Thoracic aorta (tissue), 2 donors: ENCODE data around the gene GPC1. TPM values are rescaled to one million over a fixed set of nuclear protein-coding genes. Genes with fewer than 3 reads are reported as not detected.

ENCODE experiments used
- ATAC-seq: fragments of 150-250 bp; one replicate; pipeline ENCODE4 v1.8.0; 2017; ENCODE audit warnings: low read depth; ENCODE audit not compliant: insufficient number of reproducible peaks, low FRiP score
- DNase-seq: peaks from one replicate; pipeline ENCODE4 v3.0.0-alpha.2; 2020; ENCODE audit warnings: low spot score
- H3K27ac ChIP-seq, 2 donors: fragments of 200-600 bp; sonication (generic); 1 replicate in 1 of 2; 2 replicates in 1 of 2; pipeline ENCODE4 v1.5.1; 2016; ENCODE audit warnings: mild to moderate bottlenecking in 2 of 2, moderate library complexity in 2 of 2
- H3K27me3 ChIP-seq: fragments of 200-600 bp; sonication (generic); replicated peaks from 2 replicates; pipeline ENCODE4 v1.6.0; 2016; ENCODE audit warnings: mild to moderate bottlenecking; ENCODE audit not compliant: insufficient read depth
- H3K36me3 ChIP-seq: fragments of 200-600 bp; sonication (generic); one replicate; pipeline ENCODE4 v1.5.1; 2016
- H3K4me1 ChIP-seq, 2 donors: fragments of 200-600 bp; sonication (generic); 1 replicate in 1 of 2; 2 replicates in 1 of 2; pipeline versions ENCODE4 v1.5.1 to v1.6.0; 2016; ENCODE audit warnings: low read depth in 2 of 2, mild to moderate bottlenecking in 1 of 2; ENCODE audit not compliant: control insufficient read depth in 1 of 2
- H3K4me3 ChIP-seq: fragments of 200-600 bp; sonication (generic); 2 replicates; pipeline ENCODE4 v1.5.1; 2016; ENCODE audit warnings: mild to moderate bottlenecking
- H3K9me3 ChIP-seq: fragments of 200-600 bp; sonication (generic); 2 replicates; pipeline ENCODE4 v1.5.1; 2016
- total RNA-seq, 2 donors: library from RNA; depleted of rRNA; stranded (reverse); fragments of >200 nt; gene quantifications; one replicate each; pipeline versions ENCODE4 v1.1.0 to v1.2.3, GENCODE V29; 2016
- TF ChIP-seq, protein P1 (sequence below): fragments of 200-600 bp; sonication (generic); IDR thresholded peaks from one replicate; pipeline ENCODE4 v1.5.1; 2019; ENCODE audit warnings: antibody characterized with exemption

Gene GPC1
- total RNA-seq, 2 donors from 2014 or later = 94.2 to 162 TPM

DNA sequence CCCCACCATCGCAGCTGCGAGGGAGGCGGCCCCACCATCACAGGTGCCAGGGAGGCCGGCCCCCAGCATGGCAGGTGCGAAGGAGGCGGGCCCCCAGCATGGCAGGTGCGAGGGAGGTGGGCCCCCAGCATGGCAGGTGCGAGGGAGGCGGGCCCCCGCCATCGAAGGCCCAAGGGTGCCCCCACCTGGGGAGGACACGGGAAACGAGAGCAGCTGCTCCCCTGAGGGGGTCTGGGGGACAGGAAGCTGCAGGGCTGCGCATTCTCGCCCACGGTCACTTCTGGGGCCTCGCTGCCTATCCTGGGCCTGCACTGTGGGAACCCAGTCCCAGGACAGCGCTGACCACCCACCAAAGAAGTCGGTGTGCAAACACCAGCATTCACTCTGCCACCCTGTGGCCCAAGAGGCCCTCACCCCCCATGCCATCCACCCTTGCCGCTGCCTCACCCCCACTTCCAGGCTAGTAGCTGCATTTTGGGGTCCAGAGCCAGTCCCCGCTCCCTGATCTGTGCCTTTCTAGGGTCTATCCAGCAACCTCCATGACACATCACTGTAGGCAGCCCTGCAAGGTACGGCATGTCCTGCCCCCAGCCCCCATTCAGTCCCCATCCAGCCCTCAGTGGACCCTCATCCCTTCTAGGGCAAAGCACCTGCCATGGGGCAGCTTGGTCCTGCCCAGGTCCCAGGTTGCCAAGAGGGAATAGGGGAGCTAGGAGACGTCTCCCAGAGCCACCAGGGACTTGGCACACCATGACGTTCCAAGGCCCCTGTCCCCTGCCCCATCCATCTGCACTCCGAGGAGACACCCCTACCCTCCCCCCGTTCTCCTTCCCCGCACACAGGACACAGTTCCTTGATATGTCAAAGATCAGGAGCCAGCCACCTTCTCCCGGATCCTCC, 24.0 kb upstream of the GPC1 start:
- Histone ChIP-seq H3K27ac (no peak overlapping the region), H3K4me1 (no peaks in the 10 kb centered on the region), H3K4me3 (no peak overlapping the region), H3K36me3 (no peaks in the 10 kb centered on the region), H3K27me3 (no peaks in the 10 kb centered on the region), H3K9me3 (no peaks in the 10 kb centered on the region)
- DNase-seq = no peak
- TF ChIP-seq, protein P1, sequence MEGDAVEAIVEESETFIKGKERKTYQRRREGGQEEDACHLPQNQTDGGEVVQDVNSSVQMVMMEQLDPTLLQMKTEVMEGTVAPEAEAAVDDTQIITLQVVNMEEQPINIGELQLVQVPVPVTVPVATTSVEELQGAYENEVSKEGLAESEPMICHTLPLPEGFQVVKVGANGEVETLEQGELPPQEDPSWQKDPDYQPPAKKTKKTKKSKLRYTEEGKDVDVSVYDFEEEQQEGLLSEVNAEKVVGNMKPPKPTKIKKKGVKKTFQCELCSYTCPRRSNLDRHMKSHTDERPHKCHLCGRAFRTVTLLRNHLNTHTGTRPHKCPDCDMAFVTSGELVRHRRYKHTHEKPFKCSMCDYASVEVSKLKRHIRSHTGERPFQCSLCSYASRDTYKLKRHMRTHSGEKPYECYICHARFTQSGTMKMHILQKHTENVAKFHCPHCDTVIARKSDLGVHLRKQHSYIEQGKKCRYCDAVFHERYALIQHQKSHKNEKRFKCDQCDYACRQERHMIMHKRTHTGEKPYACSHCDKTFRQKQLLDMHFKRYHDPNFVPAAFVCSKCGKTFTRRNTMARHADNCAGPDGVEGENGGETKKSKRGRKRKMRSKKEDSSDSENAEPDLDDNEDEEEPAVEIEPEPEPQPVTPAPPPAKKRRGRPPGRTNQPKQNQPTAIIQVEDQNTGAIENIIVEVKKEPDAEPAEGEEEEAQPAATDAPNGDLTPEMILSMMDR = no peak
- no peak for ATAC-seq

DNA sequence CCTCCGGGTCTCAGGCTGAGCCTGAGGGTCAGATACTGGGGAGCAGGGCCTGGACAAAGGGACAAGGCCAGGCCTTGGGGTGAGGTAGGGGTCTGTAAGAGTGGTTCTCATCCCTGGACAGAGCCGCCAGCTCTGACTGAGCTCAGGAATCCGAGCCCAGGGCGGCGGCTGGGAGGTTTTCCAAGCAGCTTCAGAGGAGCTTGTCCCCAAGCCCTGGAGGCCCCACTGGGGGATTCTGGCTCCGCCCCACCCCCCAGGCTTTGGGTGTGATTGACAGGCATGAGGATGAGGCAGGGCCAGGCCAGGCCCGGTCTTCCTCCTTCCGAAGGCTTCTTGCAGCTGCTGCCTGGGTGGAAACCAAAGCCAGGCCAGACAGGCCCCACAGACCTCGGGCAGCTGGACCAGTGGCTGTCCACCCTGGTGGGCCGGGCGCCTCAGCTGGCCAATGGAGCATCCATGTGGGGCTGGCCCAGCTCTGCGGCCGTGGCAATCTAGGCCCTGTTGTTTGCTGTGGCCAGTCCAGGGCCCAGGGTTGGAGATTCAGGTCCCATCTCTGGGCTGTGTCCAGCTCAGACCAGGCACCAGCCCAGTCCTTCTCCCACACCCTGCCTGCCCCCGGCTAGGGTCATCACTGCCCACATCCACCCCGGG, 23.1 kb upstream of the GPC1 start:
- TF ChIP-seq, protein P1 = no peak

DNA sequence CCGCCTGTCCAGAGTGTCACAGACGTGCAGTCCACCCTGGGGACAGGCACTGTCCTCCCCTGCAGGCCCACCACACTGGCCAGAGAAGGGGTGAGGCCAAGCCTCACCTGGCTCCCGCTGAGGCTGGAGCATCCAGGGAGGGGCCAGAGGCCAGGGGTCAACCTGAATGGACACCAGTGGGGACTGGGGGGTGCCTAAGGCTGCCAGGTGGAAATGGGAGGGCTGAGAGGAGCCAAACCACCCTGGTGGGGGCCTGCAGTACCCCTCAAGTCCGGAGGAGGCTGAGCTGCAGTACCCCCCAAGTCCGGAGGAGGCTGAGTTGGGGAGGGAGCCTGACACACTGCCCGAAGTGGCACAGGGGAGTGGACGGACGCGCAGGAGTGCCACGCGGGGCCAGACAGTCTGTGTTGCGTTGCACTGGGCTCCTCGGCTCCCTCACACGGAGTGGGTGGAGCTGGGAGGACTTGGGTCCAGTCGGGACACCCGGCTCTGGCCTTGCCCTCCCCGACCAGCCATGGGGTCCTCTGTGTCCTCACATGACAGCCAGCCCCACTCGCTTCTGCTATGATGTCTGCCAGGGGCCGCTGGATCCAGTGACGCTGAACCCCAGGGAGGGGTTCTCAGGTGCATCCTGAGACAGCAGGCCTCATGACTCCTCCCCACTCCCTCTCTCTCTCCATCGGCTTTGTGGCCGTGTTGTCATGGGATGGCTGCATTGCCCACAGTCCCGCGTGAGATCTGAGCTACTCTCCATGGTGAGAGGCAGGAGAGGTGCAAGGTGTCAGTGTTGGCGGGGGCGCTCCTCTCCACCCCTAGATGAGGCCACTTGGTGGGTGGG, 22.3 kb upstream of the GPC1 start:
- Histone ChIP-seq H3K27me3 (no peaks in the 10 kb centered on the region), H3K9me3 (no peaks in the 10 kb centered on the region), H3K27ac (no peak overlapping the region), H3K4me1 (no peaks in the 10 kb centered on the region), H3K36me3 (no peaks in the 10 kb centered on the region), H3K4me3 (no peak overlapping the region)
- no peak for ATAC-seq
- TF ChIP-seq, protein P1 = no peak
- DNase-seq = no peak

More for the DNA sequence above, 23.1 kb upstream of the GPC1 start:
- Histone ChIP-seq H3K4me3 (no peak overlapping the region), H3K36me3 (no peaks in the 10 kb centered on the region), H3K4me1 (no peaks in the 10 kb centered on the region), H3K27ac (no peak overlapping the region), H3K9me3 (no peaks in the 10 kb centered on the region), H3K27me3 (no peaks in the 10 kb centered on the region)
- ATAC-seq (no peak), DNase-seq (no peak)

GRCh38 chr2:240413813-240414429, 21.5 kb upstream of the GPC1 start:
- Histone ChIP-seq H3K9me3 (no peaks in the 10 kb centered on the region), H3K27me3 (no peaks in the 10 kb centered on the region), H3K4me3 (no peak overlapping the region), H3K36me3 (no peaks in the 10 kb centered on the region), H3K27ac (no peak overlapping the region), H3K4me1 (no peaks in the 10 kb centered on the region)
- no peak for ATAC-seq
- TF ChIP-seq, protein P1 = no peak
- DNase-seq = no peak
